AG04450 (cell line): ENCODE data around the gene CCDC50. TPM values are rescaled to one million over a fixed set of nuclear protein-coding genes. Genes with fewer than 3 reads are reported as not detected.

Source experiments
- CTCF ChIA-PET: fragments of 300-600, 350-600 bp; formaldehyde crosslinking; extraction: SDS; loops from one replicate; lab custom pipeline; 2022; ENCODE audit warnings: antibody characterized with exemption, inconsistent platforms; lab: Charles Lee
- POLR2A ChIA-PET: fragments of 350-600 bp; formaldehyde crosslinking; extraction: SDS; loops from one replicate; lab custom pipeline; 2021; ENCODE audit warnings: antibody characterized with exemption, inconsistent platforms; lab: Yijun Ruan, JAX
- DNase-seq: peaks from one replicate; pipeline ENCODE4 v3.0.0-alpha.2; 2011; ENCODE audit warnings: low read depth, low spot score
- H3K27ac ChIP-seq: one replicate; pipeline ENCODE4 v1.5.1; 2012; ENCODE audit warnings: low read depth, low read length, control low read depth
- H3K27me3 ChIP-seq: one replicate; pipeline ENCODE4 v1.6.0; 2012; ENCODE audit warnings: low read length; ENCODE audit not compliant: control insufficient read depth, insufficient read depth
- H3K4me3 ChIP-seq: 2 replicates; pipeline ENCODE4 v1.5.1; 2011; ENCODE audit warnings: mild to moderate bottlenecking, low read depth, low read length, control low read depth
- H3K9me3 ChIP-seq: 2 replicates; pipeline ENCODE4 v1.5.1; 2012; ENCODE audit warnings: low read length; ENCODE audit not compliant: control insufficient read depth, insufficient read depth
- CTCF ChIP-seq: IDR thresholded peaks from 2 replicates; pipeline ENCODE4 v1.5.1; 2011; ENCODE audit warnings: low read depth, low read length, control low read depth, inconsistent platforms
- polyA plus RNA-seq: library from polyadenylated mRNA; depleted of rRNA; stranded (reverse); fragments of >200 nt; gene quantifications from 2 replicates; pipeline ENCODE4 v1.2.3, GENCODE V29; 2011

The CCDC50 gene
- polyA plus RNA-seq, 1 experiment: 75.6 TPM

DNA sequence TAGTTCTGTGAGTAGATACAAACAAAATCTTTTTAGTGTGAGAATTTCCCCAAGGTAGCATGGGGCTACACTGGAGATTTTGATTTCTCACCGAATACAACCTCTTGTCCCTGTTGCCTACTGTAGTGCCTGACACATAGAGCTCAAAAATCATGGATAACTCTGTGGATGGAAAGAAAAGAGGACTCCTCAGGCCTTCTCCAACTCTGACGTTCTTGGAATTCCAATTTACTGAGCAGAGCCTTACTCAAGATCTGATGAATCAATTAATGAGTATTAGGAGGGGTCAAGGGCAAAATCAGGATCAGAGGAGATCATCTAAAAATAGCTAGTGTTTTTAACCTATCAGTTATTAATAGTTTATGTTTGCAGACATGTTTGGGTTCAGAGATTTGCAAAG is 85.1 kb downstream of the CCDC50 start:
- Histone ChIP-seq H3K4me3 (no peak overlapping the region), H3K27me3 (no peaks in the 10 kb centered on the region), H3K27ac (no peak overlapping the region), H3K9me3 (peaks cover 3% of the 10 kb centered on the region)
- TF ChIP-seq CTCF: no peak
- ChIA-PET CTCF (interaction anchor here (0.6 to 2.3 kb wide), 6 partner anchors 9 to 1030 kb away, joined by 4 to 10 read pairs (median 4); no protein-coding TSS in a partner anchor), POLR2A (no interaction called here)
- DNase-seq: no peak

DNA sequence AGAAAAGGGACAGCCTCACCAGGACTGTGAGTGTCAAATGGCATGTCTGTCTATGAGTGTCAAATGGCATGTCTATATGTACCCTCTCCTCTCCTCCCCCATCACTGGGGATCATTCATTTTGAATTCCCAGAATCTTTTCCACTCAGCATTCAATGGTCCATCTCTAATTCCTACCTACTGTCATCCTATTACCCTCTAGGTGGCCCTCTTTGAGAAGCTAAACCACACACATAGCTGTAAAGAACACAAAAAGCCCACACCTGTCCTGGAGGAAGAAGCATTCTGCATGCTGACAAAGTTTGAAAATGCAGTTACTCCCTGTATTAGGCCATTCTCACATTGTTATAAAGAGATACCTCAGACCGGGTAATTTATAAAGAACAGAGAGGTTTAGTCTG is 85.5 kb downstream of the CCDC50 start:
- Histone ChIP-seq H3K9me3 (no peaks in the 10 kb centered on the region; the same call in 1 of the 2 replicates), H3K27ac (no peak overlapping the region), H3K4me3 (no peak overlapping the region), H3K27me3 (no peaks in the 10 kb centered on the region)
- ChIA-PET CTCF (interaction anchor here (0.5 to 2.3 kb wide), 6 partner anchors 8 to 1029 kb away, joined by 3 to 10 read pairs (median 4); no protein-coding TSS in a partner anchor), POLR2A (no interaction called here)
- no peak for DNase-seq
- TF ChIP-seq CTCF: no peak

- no peak for DNase-seq
- ChIA-PET CTCF (interaction anchor here (2.3 kb wide), 1 partner anchor 1029 kb away, joined by 10 read pairs; no protein-coding TSS in a partner anchor), POLR2A (no interaction called here)
- Histone ChIP-seq H3K9me3 (no peaks in the 10 kb centered on the region; the same call in 1 of the 2 replicates), H3K27ac (no peak overlapping the region), H3K4me3 (no peak overlapping the region), H3K27me3 (no peaks in the 10 kb centered on the region)
- TF ChIP-seq CTCF: no peak
These were observed 86.4 kb downstream of the CCDC50 start for GRCh38 chr3:191415566-191415965.

- ChIA-PET CTCF (no interaction called here), POLR2A (no interaction called here)
- no peak overlapping the region for H3K4me3 ChIP-seq
- no peak for DNase-seq
- no peaks in the 10 kb centered on the region; the same call in 1 of the 2 replicates for H3K9me3 ChIP-seq
- no peak for TF ChIP-seq CTCF
- H3K27me3 ChIP-seq: peaks cover 2% of the 10 kb centered on the region
- H3K27ac ChIP-seq: no peak overlapping the region
These were observed 88.2 kb downstream of the CCDC50 start for GRCh38 chr3:191417457-191417729.

- no peak overlapping the region for H3K27ac ChIP-seq
- no peak for DNase-seq
- no peak overlapping the region for H3K4me3 ChIP-seq
- CTCF ChIA-PET: interaction anchor here (2.1 kb wide), 1 partner anchor 1024 kb away, joined by 9 read pairs; no protein-coding TSS in a partner anchor
- POLR2A ChIA-PET: no interaction called here
- peaks cover 2% of the 10 kb centered on the region for H3K27me3 ChIP-seq
- TF ChIP-seq CTCF: no peak
- no peaks in the 10 kb centered on the region; the same call in 1 of the 2 replicates for H3K9me3 ChIP-seq
These were observed 91.6 kb downstream of the CCDC50 start for GRCh38 chr3:191420771-191421170.
